SU-DHL-6 (cell line): ENCODE results near the gene FOXA1.

ENCODE experiments used
- EZH2phosphoT487 ChIP-seq: fragments of 200-600 bp; sonication (generic), shearing (Covaris generic); conservative IDR thresholded peaks from 2 replicates; pipeline ENCODE4 v1.6.1; 2018; ENCODE audit warnings: mild to moderate bottlenecking, antibody characterized with exemption, low read length, moderate library complexity, mixed read lengths
- TF ChIP-seq, protein P1 (sequence below): fragments of 200-600 bp; sonication (generic); IDR thresholded peaks from one replicate; pipeline ENCODE4 v1.5.1; 2017; ENCODE audit warnings: antibody characterized with exemption, mild to moderate bottlenecking, low read length, moderate library complexity; ENCODE audit not compliant: insufficient read depth, poor library complexity, severe bottlenecking

DNA sequence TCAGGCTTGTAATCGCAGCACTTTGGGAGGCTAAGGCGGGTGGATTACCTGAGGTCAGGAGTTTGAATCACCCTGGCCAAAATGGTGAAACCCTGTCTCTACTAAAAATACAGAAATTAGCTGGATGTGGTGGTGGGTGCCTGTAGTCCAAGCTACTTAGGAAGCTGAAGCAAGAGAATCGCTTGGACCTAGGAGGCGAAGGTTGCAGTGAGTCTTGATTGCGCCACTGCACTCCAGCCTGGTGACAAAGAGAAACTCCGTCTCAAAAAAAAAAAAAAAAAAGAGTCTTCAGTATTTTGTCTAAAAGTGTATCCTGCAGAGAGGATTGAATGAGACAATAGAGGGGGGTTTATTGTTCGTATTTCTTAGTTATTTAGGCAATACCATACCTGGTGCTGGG, 25.3 kb downstream of the FOXA1 start:
- TF ChIP-seq, protein P1, sequence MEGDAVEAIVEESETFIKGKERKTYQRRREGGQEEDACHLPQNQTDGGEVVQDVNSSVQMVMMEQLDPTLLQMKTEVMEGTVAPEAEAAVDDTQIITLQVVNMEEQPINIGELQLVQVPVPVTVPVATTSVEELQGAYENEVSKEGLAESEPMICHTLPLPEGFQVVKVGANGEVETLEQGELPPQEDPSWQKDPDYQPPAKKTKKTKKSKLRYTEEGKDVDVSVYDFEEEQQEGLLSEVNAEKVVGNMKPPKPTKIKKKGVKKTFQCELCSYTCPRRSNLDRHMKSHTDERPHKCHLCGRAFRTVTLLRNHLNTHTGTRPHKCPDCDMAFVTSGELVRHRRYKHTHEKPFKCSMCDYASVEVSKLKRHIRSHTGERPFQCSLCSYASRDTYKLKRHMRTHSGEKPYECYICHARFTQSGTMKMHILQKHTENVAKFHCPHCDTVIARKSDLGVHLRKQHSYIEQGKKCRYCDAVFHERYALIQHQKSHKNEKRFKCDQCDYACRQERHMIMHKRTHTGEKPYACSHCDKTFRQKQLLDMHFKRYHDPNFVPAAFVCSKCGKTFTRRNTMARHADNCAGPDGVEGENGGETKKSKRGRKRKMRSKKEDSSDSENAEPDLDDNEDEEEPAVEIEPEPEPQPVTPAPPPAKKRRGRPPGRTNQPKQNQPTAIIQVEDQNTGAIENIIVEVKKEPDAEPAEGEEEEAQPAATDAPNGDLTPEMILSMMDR = no peak
- no peak for TF ChIP-seq EZH2phosphoT487
